Sigmoid colon (tissue), 4 donors: Measurements from ENCODE around the gene TNIP3.

ENCODE experiments used
- CTCF ChIP-seq, 4 experiments: fragments of 450-650 bp in 3 of 4; fragments of 200-600 bp in 1 of 4; IDR thresholded peaks; one replicate each; pipeline ENCODE4 v1.5.1; 2016 to 2019; ENCODE audit warnings: antibody characterized with exemption in 4 of 4, mild to moderate bottlenecking in 3 of 4, moderate library complexity in 2 of 4
- POLR2A ChIP-seq, 2 donors: fragments of 450-650 bp; IDR thresholded peaks; one replicate each; pipeline ENCODE4 v1.6.1; 2016; ENCODE audit warnings: antibody characterized with exemption in 2 of 2, mild to moderate bottlenecking in 2 of 2, moderate library complexity in 2 of 2
- POLR2AphosphoS5 ChIP-seq, 4 donors: sonication (generic); formaldehyde crosslinking; IDR thresholded peaks; one replicate each; pipeline ENCODE4 v1.6.1; 2017; ENCODE audit warnings: antibody characterized with exemption in 4 of 4

GRCh38 chr4:121098266-121098665 lies 65.9 kb downstream of the TNIP3 start:
- TF ChIP-seq POLR2AphosphoS5 (IDR thresholded peaks at IDR 0.05): no peak
- TF ChIP-seq POLR2A (IDR thresholded peaks at IDR 0.05): no peak
- TF ChIP-seq CTCF (IDR thresholded peaks at IDR 0.05): no peak
